ENCODE measurements around the gene SEC22C. TPM values are rescaled to one million over a fixed set of nuclear protein-coding genes. Genes with fewer than 3 reads are reported as not detected.

Gene SEC22C
- total and polyA plus RNA-seq, 2 of the 4 experiments (the other 2 are of a cell fraction), result 24.0 to 43.9 TPM

- no TSS peak for BruUV-seq (replicated peaks)
- no peak overlapping the region for H2AK9ac ChIP-seq (replicated peaks; ENCODE audit: low read depth, low read length, poor library complexity)
- dilution Hi-C loops (cut with HindIII; ENCODE audit: low sequenced_read_pairs, unreplicated experiment), result no loop called here
- H3K9me3 ChIP-seq (ENCODE audit: control insufficient read depth, insufficient read depth, low read length), result no peaks in the 10 kb centered on the region
- in situ Hi-C loops (cut with MboI; ENCODE audit: low sequenced_read_pairs), result loop anchor here (10.0 kb wide), 2 partner anchors 285 to 305 kb away; no protein-coding TSS in a partner anchor
- H3K14ac ChIP-seq (replicated peaks; ENCODE audit: low read depth, low read length), result no peak overlapping the region
- CTCF ChIA-PET, result no interaction called here
- no peaks in the 10 kb centered on the region for H3K79me1 ChIP-seq (ENCODE audit: low read depth in 1 of 2, low read length in 2 of 2)
- POLR2A ChIA-PET (ENCODE audit: unreplicated experiment), result no interaction called here
- H3K18ac ChIP-seq (ENCODE audit: low read depth, low read length), result no peak overlapping the region
- H3K9me1 ChIP-seq (ENCODE audit: insufficient read depth, low read length), result 0 out of 2 replicates have a peak, but pooled peaks cover 4% of the 10 kb centered on the region
- DNase-seq (no peak), ATAC-seq (ENCODE audit: low read depth) (0 out of 2 replicates have a peak, but pooled peaks have one; percentile 25)
- TF ChIP-seq CTCF (conservative IDR thresholded peaks at IDR 0.05; ENCODE audit: low read depth, low read length), result peak; percentile 43
- TF ChIP-seq ELK1 (IDR thresholded peaks at IDR 0.05; ENCODE audit: borderline replicate concordance, low read depth, low read length), result no peak
- TF ChIP-seq NFE2L2 (IDR thresholded peaks at IDR 0.05; ENCODE audit: low read depth, low read length), result no peak
- TF ChIP-seq MAZ (IDR thresholded peaks at IDR 0.05; ENCODE audit: borderline replicate concordance, low read depth, low read length), result no peak
- TF ChIP-seq POLR2A (IDR thresholded peaks at IDR 0.05; ENCODE audit: low read depth, low read length), result no peak
- TF ChIP-seq MXI1 (IDR thresholded peaks at IDR 0.05; ENCODE audit: borderline replicate concordance, low read depth, low read length), result no peak
- TF ChIP-seq RFX5 (IDR thresholded peaks at IDR 0.05; ENCODE audit: low read depth, low read length), result no peak
- no peak overlapping the region for H2BK120ac ChIP-seq (ENCODE audit: low read depth, low read length)
- no peak overlapping the region for H2AK5ac ChIP-seq (ENCODE audit: low read depth, low read length)
- no peak overlapping the region for H3K9ac ChIP-seq (ENCODE audit: low read depth, low read length)
- H4K20me1 ChIP-seq (ENCODE audit: insufficient read depth, low read length), result no peaks in the 10 kb centered on the region
- 56% methylated on average over 5 of the region's 14 CpGs; no CpG with 5 or more reads in 1 of the 2 experiments for WGBS, 2 experiments (ENCODE audit: extremely low coverage in 2 of 2, insufficient read length in 1 of 2)
- H4K5ac ChIP-seq (ENCODE audit: low read depth, low read length), result no peak overlapping the region
- H3K4me2 ChIP-seq (ENCODE audit: low read depth, low read length), result no peak overlapping the region
- H3K36me3 ChIP-seq (ENCODE audit: control insufficient read depth, insufficient read depth, low read length), result no peaks in the 10 kb centered on the region
- H2AFZ ChIP-seq (replicated peaks; ENCODE audit: low read length, poor library complexity), result peak overlapping the region; percentile 39
- H4K91ac ChIP-seq (ENCODE audit: insufficient read depth, low read depth, low read length), result no peak overlapping the region
- no peak overlapping the region for H3K56ac ChIP-seq (ENCODE audit: extremely low read depth, insufficient read depth, low read length)
- no peak overlapping the region for H4K8ac ChIP-seq (ENCODE audit: low read depth in 2 of 2, low read length in 2 of 2)
- no peak overlapping the region for H2BK20ac ChIP-seq (ENCODE audit: low read depth, low read length)
- intact Hi-C loops (cut with micrococcal nuclease), result loop anchor here (10.0 kb wide), 1 partner anchor 345 kb away; no protein-coding TSS in a partner anchor
- H3K23ac ChIP-seq (ENCODE audit: low read depth, low read length), result no peak overlapping the region
- H3K27me3 ChIP-seq (ENCODE audit: control insufficient read depth, insufficient read depth, low read length), result peaks cover 3% of the 10 kb centered on the region; the same call in 1 of the 2 replicates
- H3K27ac ChIP-seq (ENCODE audit: insufficient read depth, low read length), result no peak overlapping the region
- no peak overlapping the region for H3K4ac ChIP-seq (ENCODE audit: low read depth, low read length)
- no peak overlapping the region for H2BK15ac ChIP-seq (ENCODE audit: low read depth, low read length)
- no peak overlapping the region for H3K4me3 ChIP-seq (ENCODE audit: insufficient read depth, low read depth, low read length)
- H3K4me1 ChIP-seq (ENCODE audit: control insufficient read depth, insufficient read depth, low read length), result no peaks in the 10 kb centered on the region; the same call in 1 of the 2 replicates
- no peak overlapping the region for H2BK5ac ChIP-seq (ENCODE audit: low read depth, low read length, poor library complexity, severe bottlenecking)
These were observed 41.7 kb downstream of the SEC22C start for GRCh38 chr3:42539871-42540714.

Measured in IMR-90 (cell line).